CD4-positive, alpha-beta T cell (primary cell): ENCODE results near the gene TSHB. TPM values are rescaled to one million over a fixed set of nuclear protein-coding genes. Genes with fewer than 3 reads are reported as not detected.

ENCODE experiments used
- ATAC-seq: fragments of 200-7000 bp; cut with Tn5 transposase; one replicate; pipeline ENCODE4 v1.10.0; 2022; ENCODE audit warnings: mild to moderate bottlenecking; ENCODE audit not compliant: poor library complexity
- CTCF ChIA-PET: fragments of 350-600 bp; sonication (Branson Sonifier 250); formaldehyde crosslinking; loops from one replicate; lab custom pipeline; 2021; ENCODE audit warnings: antibody characterized with exemption, inconsistent platforms; lab: Charles Lee
- POLR2A ChIA-PET: fragments of 350-600 bp; sonication (Branson Sonifier 250); formaldehyde crosslinking; loops from one replicate; lab custom pipeline; 2021; ENCODE audit warnings: antibody characterized with exemption, inconsistent platforms; lab: Charles Lee
- DNase-seq, 14 experiments: peaks; one replicate each; pipeline ENCODE4 v3.0.0-alpha.2; 2013 to 2020; ENCODE audit warnings: mixed read lengths in 2 of 14
- H3K27ac ChIP-seq, 2 donors: one replicate each; pipeline versions ENCODE4 v1.5.1 to v1.7.0; 2013; ENCODE audit warnings: low read length in 2 of 2, low read depth in 1 of 2, mild to moderate bottlenecking in 1 of 2
- H3K27me3 ChIP-seq, 2 experiments: 1 replicate in 1 of 2; 2 replicates in 1 of 2; pipeline versions ENCODE4 v1.6.1 to v1.7.0; 2013; ENCODE audit warnings: low read length in 2 of 2, control low read depth in 1 of 2, mild to moderate bottlenecking in 1 of 2, moderate library complexity in 1 of 2; ENCODE audit not compliant: insufficient read depth in 2 of 2, control insufficient read depth in 1 of 2
- H3K36me3 ChIP-seq: one replicate; pipeline ENCODE4 v1.6.1; 2013; ENCODE audit warnings: low read length, control low read depth; ENCODE audit not compliant: insufficient read depth
- H3K4me1 ChIP-seq: one replicate; pipeline ENCODE4 v1.6.1; 2013; ENCODE audit warnings: low read length, control low read depth; ENCODE audit not compliant: insufficient read depth
- H3K4me3 ChIP-seq: one replicate; pipeline ENCODE4 v1.5.1; 2013; ENCODE audit warnings: mild to moderate bottlenecking, low read length, moderate library complexity
- H3K9me3 ChIP-seq, 2 experiments: 1 replicate in 1 of 2; 2 replicates in 1 of 2; pipeline versions ENCODE4 v1.6.1 to v1.7.0; 2013; ENCODE audit warnings: low read length in 2 of 2, mild to moderate bottlenecking in 2 of 2, control low read depth in 1 of 2, moderate library complexity in 1 of 2; ENCODE audit not compliant: control insufficient read depth in 1 of 2, insufficient read depth in 1 of 2
- H3K27ac Mint-ChIP-seq: one replicate; pipeline ENCODE4 v1.8.0; 2020; ENCODE audit warnings: mixed read lengths
- H3K27me3 Mint-ChIP-seq: one replicate; pipeline ENCODE4 v1.8.0; 2021; ENCODE audit warnings: mixed read lengths
- H3K36me3 Mint-ChIP-seq: one replicate; pipeline ENCODE4 v1.8.0; 2021; ENCODE audit warnings: low read depth, mixed read lengths
- H3K4me1 Mint-ChIP-seq: one replicate; pipeline ENCODE4 v1.8.0; 2021; ENCODE audit warnings: low read depth, mixed read lengths
- H3K4me3 Mint-ChIP-seq: one replicate; pipeline ENCODE4 v1.8.0; 2020; ENCODE audit warnings: mild to moderate bottlenecking, mixed read lengths
- H3K9me3 Mint-ChIP-seq: one replicate; pipeline ENCODE4 v1.8.0; 2020; ENCODE audit warnings: mixed read lengths
- CTCF ChIP-seq: fragments of 200-600 bp; IDR thresholded peaks from one replicate; pipeline ENCODE4 v1.8.0; 2022; ENCODE audit warnings: antibody characterized with exemption, mild to moderate bottlenecking
- intact Hi-C, 2 experiments: fragments of 100-400 bp; cut with DNase I in 1 of 2; cut with micrococcal nuclease in 1 of 2; formaldehyde crosslinking; loops; one replicate each; pipeline versions ENCODE4 v1.15.1 to v1.9.0; 2023 to 2025; cut with DNase I, micrococcal nuclease
- total RNA-seq, 174 experiments: library from RNA in 2 of 174; stranded (reverse) in 2 of 174; gene quantifications; one replicate each; pipeline ENCODE4 v1.2.3 and lab custom pipeline; 2021 to 2026

The TSHB gene
- total RNA-seq, 2 experiments from 2014 or later = not detected

- intact Hi-C loops = no loop called here
- H3K27ac Mint-ChIP-seq = no peak overlapping the region
- H3K4me1 Mint-ChIP-seq = peaks cover 21% of the 10 kb centered on the region
- Histone ChIP-seq H3K27ac (no peak overlapping the region), H3K36me3 (no peaks in the 10 kb centered on the region), H3K27me3 (no peaks in the 10 kb centered on the region), H3K9me3 (no peaks in the 10 kb centered on the region), H3K4me3 (no peak overlapping the region), H3K4me1 (peaks cover 32% of the 10 kb centered on the region)
- DNase-seq (no peak), ATAC-seq (no peak)
- TF ChIP-seq CTCF = no peak
- ChIA-PET POLR2A (interaction anchor here (0.6 to 0.9 kb wide), 2 partner anchors 11 to 18 kb away, joined by 3 to 4 read pairs; no protein-coding TSS in a partner anchor), CTCF (interaction anchor here (1.5 kb wide), 1 partner anchor 23 kb away, joined by 3 read pairs; no protein-coding TSS in a partner anchor)
- H3K9me3 Mint-ChIP-seq = no peaks in the 10 kb centered on the region
- H3K4me3 Mint-ChIP-seq = no peak overlapping the region
- H3K36me3 Mint-ChIP-seq = no peaks in the 10 kb centered on the region
- H3K27me3 Mint-ChIP-seq = peaks cover 6% of the 10 kb centered on the region
Measured at GRCh38 chr1:115076384-115076915, 46.8 kb downstream of the TSHB start.

- Histone ChIP-seq H3K27ac (no peak overlapping the region), H3K9me3 (no peaks in the 10 kb centered on the region), H3K4me3 (no peak overlapping the region), H3K27me3 (no peaks in the 10 kb centered on the region), H3K36me3 (no peaks in the 10 kb centered on the region), H3K4me1 (peaks cover 24% of the 10 kb centered on the region)
- H3K4me3 Mint-ChIP-seq = no peak overlapping the region
- no peak overlapping the region for H3K27ac Mint-ChIP-seq
- H3K9me3 Mint-ChIP-seq = no peaks in the 10 kb centered on the region
- DNase-seq (no peak), ATAC-seq (no peak)
- H3K36me3 Mint-ChIP-seq = no peaks in the 10 kb centered on the region
- ChIA-PET CTCF (interaction anchor here (0.6 to 1.5 kb wide), 2 partner anchors 22 to 416 kb away, joined by 3 read pairs; no protein-coding TSS in a partner anchor), POLR2A (interaction anchor here (0.7 kb wide), 1 partner anchor 194 kb away, joined by 3 read pairs; no protein-coding TSS in a partner anchor)
- peaks cover 11% of the 10 kb centered on the region for H3K4me1 Mint-ChIP-seq
- intact Hi-C loops = no loop called here
- no peak for TF ChIP-seq CTCF
- peaks cover 6% of the 10 kb centered on the region for H3K27me3 Mint-ChIP-seq
Measured at GRCh38 chr1:115077286-115077983, 47.8 kb downstream of the TSHB start.

DNA sequence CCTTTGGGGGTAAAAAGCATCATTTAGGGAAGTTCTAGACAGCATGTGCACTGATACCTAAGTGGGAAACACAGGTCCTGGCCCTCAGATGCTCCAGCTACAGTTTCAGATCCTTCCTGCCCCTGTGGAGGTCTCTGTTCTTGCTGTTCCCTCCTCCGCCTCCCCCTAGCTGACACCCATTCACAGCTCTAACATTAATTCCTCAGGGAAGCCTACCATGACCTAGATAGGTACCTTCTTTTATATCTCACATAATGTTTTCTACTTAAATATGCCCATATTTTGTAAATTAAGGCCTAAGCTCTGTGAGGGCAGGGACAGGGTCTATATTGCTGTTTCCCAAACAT, 48.3 kb downstream of the TSHB start:
- H3K4me3 Mint-ChIP-seq = no peak overlapping the region
- H3K4me1 Mint-ChIP-seq = peaks cover 8% of the 10 kb centered on the region
- CTCF ChIA-PET = interaction anchor here (0.6 to 1.5 kb wide), 2 partner anchors 21 to 417 kb away, joined by 3 read pairs; no protein-coding TSS in a partner anchor

More for the DNA sequence above, 48.3 kb downstream of the TSHB start:
- no peaks in the 10 kb centered on the region for H3K36me3 Mint-ChIP-seq
- no peaks in the 10 kb centered on the region for H3K9me3 Mint-ChIP-seq
- H3K9me3 ChIP-seq = no peaks in the 10 kb centered on the region
- no peaks in the 10 kb centered on the region for H3K36me3 ChIP-seq
- peaks cover 19% of the 10 kb centered on the region for H3K4me1 ChIP-seq
- no peak overlapping the region for H3K27ac Mint-ChIP-seq
- POLR2A ChIA-PET = no interaction called here
- TF ChIP-seq CTCF = no peak
- H3K27ac ChIP-seq = no peak overlapping the region
- no peak overlapping the region for H3K4me3 ChIP-seq
- no peaks in the 10 kb centered on the region for H3K27me3 ChIP-seq
- DNase-seq (no peak), ATAC-seq (no peak)
- intact Hi-C loops = no loop called here
- H3K27me3 Mint-ChIP-seq = peaks cover 6% of the 10 kb centered on the region
